Naive B cell (primary cell): ENCODE data around the gene TCAIM. TPM values are rescaled to one million over a fixed set of nuclear protein-coding genes. Genes with fewer than 3 reads are reported as not detected.

Experiments used
- ATAC-seq, 2 donors: fragments of 150-1000 bp; cut with Tn5 transposase; 2 replicates each; pipeline ENCODE4 v1.10.0; 2021; ENCODE audit warnings: low read depth in 2 of 2, mild to moderate bottlenecking in 2 of 2, moderate library complexity in 2 of 2
- DNase-seq: peaks from one replicate; pipeline ENCODE4 v3.0.0; 2022
- H3K27ac Mint-ChIP-seq, 6 donors: one replicate each; pipeline ENCODE4 v1.8.0; 2020 to 2022; ENCODE audit warnings: mild to moderate bottlenecking in 6 of 6, mixed read lengths in 6 of 6, moderate library complexity in 5 of 6, inconsistent platforms in 2 of 6
- H3K27me3 Mint-ChIP-seq, 3 donors: one replicate each; pipeline ENCODE4 v1.8.0; 2021 to 2022; ENCODE audit warnings: mixed read lengths in 3 of 3, mild to moderate bottlenecking in 1 of 3
- H3K36me3 Mint-ChIP-seq, 2 donors: one replicate each; pipeline ENCODE4 v1.8.0; 2020 to 2022; ENCODE audit warnings: mixed read lengths in 2 of 2, inconsistent platforms in 1 of 2, mild to moderate bottlenecking in 1 of 2
- H3K4me1 Mint-ChIP-seq, 3 donors: one replicate each; pipeline ENCODE4 v1.8.0; 2020 to 2022; ENCODE audit warnings: mixed read lengths in 3 of 3, inconsistent platforms in 1 of 3, mild to moderate bottlenecking in 1 of 3, moderate library complexity in 1 of 3
- H3K4me3 Mint-ChIP-seq, 8 donors: one replicate each; pipeline ENCODE4 v1.8.0; 2020 to 2022; ENCODE audit warnings: mild to moderate bottlenecking in 8 of 8, mixed read lengths in 8 of 8, moderate library complexity in 8 of 8, inconsistent platforms in 2 of 8
- H3K9me3 Mint-ChIP-seq, 7 donors: one replicate each; pipeline ENCODE4 v1.8.0; 2020 to 2022; ENCODE audit warnings: mixed read lengths in 7 of 7, mild to moderate bottlenecking in 5 of 7, inconsistent platforms in 2 of 7, moderate library complexity in 1 of 7
- polyA plus RNA-seq, 6 donors: library from polyadenylated mRNA; unstranded; fragments of 300-500 nt; fragmentation: Illumina TruSeq; gene quantifications; one replicate each; pipeline ENCODE4 v1.2.3, GENCODE V29; 2021; ENCODE audit warnings: low read depth in 6 of 6

Gene TCAIM
- polyA plus RNA-seq, 6 donors from 2014 or later, result 5.5 to 14.1 (median 11.3) TPM

- DNase-seq, result no peak
- ATAC-seq, result no peak
- Mint-ChIP-seq H3K36me3 (no peaks in the 10 kb centered on the region), H3K4me1 (no peaks in the 10 kb centered on the region), H3K9me3 (no peaks in the 10 kb centered on the region), H3K27me3 (peaks cover 0 to 16% (median 8%) of the 10 kb centered on the region in 3 donors), H3K4me3 (no peak overlapping the region), H3K27ac (peak overlapping the region in 1 of 6 donors; percentile 15)
Observed at GRCh38 chr3:44427683-44428082, 89.1 kb downstream of the TCAIM start.

DNA sequence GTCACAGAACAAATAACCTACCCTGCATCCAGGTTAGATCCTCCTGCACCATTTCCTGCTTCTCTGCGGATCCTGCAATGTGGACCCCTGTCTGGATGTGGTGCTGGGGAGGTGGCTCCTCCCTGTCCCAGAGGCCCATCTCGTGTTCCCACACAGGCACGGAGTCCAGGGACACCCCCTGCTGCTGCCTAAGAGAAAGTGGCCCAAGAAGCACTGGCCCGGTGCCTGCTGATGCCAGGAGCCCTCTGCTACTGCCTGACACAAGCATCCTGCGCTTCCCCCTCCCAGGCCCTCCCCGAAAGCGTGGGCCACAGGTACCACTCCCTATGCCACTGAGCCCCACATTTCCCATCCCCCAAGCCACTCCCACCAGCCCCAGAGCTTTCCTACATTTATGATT, 90.3 kb downstream of the TCAIM start:
- no peaks in the 10 kb centered on the region for H3K4me1 Mint-ChIP-seq

GRCh38 chr3:44429459-44429858, 90.9 kb downstream of the TCAIM start:
- Mint-ChIP-seq H3K27me3 (peaks cover 0 to 6% (median 3%) of the 10 kb centered on the region in 3 donors), H3K4me3 (no peak overlapping the region), H3K9me3 (no peaks in the 10 kb centered on the region), H3K27ac (no peak overlapping the region), H3K36me3 (no peaks in the 10 kb centered on the region), H3K4me1 (no peaks in the 10 kb centered on the region)
- no peak for DNase-seq
- ATAC-seq, result no peak

More for the DNA sequence above, 90.3 kb downstream of the TCAIM start:
- Mint-ChIP-seq H3K36me3 (no peaks in the 10 kb centered on the region), H3K9me3 (no peaks in the 10 kb centered on the region), H3K4me3 (no peak overlapping the region), H3K27ac (no peak overlapping the region), H3K27me3 (peaks cover 0 to 12% (median 8%) of the 10 kb centered on the region in 3 donors)
- DNase-seq, result no peak
- ATAC-seq, result no peak

DNA sequence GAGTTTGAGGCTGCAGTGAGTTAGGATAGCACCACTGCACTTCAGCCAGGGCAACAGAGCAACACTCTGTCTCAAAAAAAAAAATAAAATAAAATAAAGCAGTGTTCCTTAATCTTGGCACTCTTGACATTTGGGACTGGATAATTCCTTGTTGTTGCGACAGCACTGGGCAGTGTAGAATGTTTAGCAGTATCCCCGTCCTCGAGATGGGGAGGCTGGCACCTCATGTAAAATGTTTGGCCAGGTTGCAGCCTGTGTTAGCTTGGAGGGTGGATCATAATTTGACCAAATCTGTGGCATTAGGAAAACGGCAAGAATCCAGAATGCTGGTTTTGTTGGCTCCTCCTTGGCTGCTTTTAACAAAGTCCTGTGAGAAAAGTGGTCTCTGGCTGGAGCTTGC, 91.9 kb downstream of the TCAIM start:
- H3K27me3 Mint-ChIP-seq, result no peaks in the 10 kb centered on the region
- H3K4me3 Mint-ChIP-seq, result no peak overlapping the region
- H3K4me1 Mint-ChIP-seq, result no peaks in the 10 kb centered on the region
- ATAC-seq (no peak), DNase-seq (no peak)
- H3K36me3 Mint-ChIP-seq, result no peaks in the 10 kb centered on the region
- H3K27ac Mint-ChIP-seq, result no peak overlapping the region
- H3K9me3 Mint-ChIP-seq, result no peaks in the 10 kb centered on the region

- no peak overlapping the region for H3K4me3 Mint-ChIP-seq
- H3K27me3 Mint-ChIP-seq, result no peaks in the 10 kb centered on the region
- peak overlapping the region in 1 of 6 donors; percentile 16 for H3K27ac Mint-ChIP-seq
- peaks cover 8 to 11% (median 9%) of the 10 kb centered on the region in 3 donors for H3K4me1 Mint-ChIP-seq
- no peaks in the 10 kb centered on the region for H3K9me3 Mint-ChIP-seq
- no peak for DNase-seq
- ATAC-seq, result no peak
- no peaks in the 10 kb centered on the region for H3K36me3 Mint-ChIP-seq
Observed at GRCh38 chr3:44434834-44435510, 96.4 kb downstream of the TCAIM start.

GRCh38 chr3:44436181-44436580, 97.6 kb downstream of the TCAIM start:
- no peak for ATAC-seq
- Mint-ChIP-seq H3K4me1 (peaks cover 13 to 23% (median 18%) of the 10 kb centered on the region in 3 donors), H3K27me3 (no peaks in the 10 kb centered on the region), H3K9me3 (no peaks in the 10 kb centered on the region), H3K36me3 (no peaks in the 10 kb centered on the region), H3K4me3 (no peak overlapping the region), H3K27ac (peak overlapping the region in 1 of 6 donors; percentile 21)
- DNase-seq, result no peak

- DNase-seq, result no peak
- no peak overlapping the region for H3K4me3 Mint-ChIP-seq
- no peaks in the 10 kb centered on the region for H3K36me3 Mint-ChIP-seq
- peak overlapping the region in 2 of 6 donors; percentile 31 to 58 for H3K27ac Mint-ChIP-seq
- no peaks in the 10 kb centered on the region for H3K9me3 Mint-ChIP-seq
- ATAC-seq, result no peak
- H3K27me3 Mint-ChIP-seq, result no peaks in the 10 kb centered on the region
- H3K4me1 Mint-ChIP-seq, result peaks cover 13 to 27% (median 19%) of the 10 kb centered on the region in 3 donors
Observed at GRCh38 chr3:44437800-44438199, 99.2 kb downstream of the TCAIM start.

- H3K4me3 Mint-ChIP-seq, result peak overlapping the region; percentile 31 to 84 (median 72)
- peaks cover 4 to 5% of the 10 kb centered on the region in 2 donors for H3K36me3 Mint-ChIP-seq
- peak; percentile 89 to 91 for ATAC-seq
- H3K9me3 Mint-ChIP-seq, result no peaks in the 10 kb centered on the region
- peak overlapping the region; percentile 84 to 98 (median 92) for H3K27ac Mint-ChIP-seq
- peaks cover 13 to 27% (median 22%) of the 10 kb centered on the region in 3 donors for H3K4me1 Mint-ChIP-seq
- peak; percentile 76 for DNase-seq
- H3K27me3 Mint-ChIP-seq, result no peaks in the 10 kb centered on the region
Observed at GRCh38 chr3:44439499-44440295, 101.1 kb downstream of the TCAIM start.

GRCh38 chr3:44442596-44443309, 104.2 kb downstream of the TCAIM start:
- Mint-ChIP-seq H3K9me3 (peaks cover 0 to 8% (median 0%) of the 10 kb centered on the region in 7 donors), H3K27me3 (no peaks in the 10 kb centered on the region), H3K36me3 (peaks cover 19 to 29% of the 10 kb centered on the region in 2 donors), H3K4me1 (peaks cover 13 to 27% (median 22%) of the 10 kb centered on the region in 3 donors), H3K27ac (peak overlapping the region in 5 of 6 donors; percentile 35 to 59 (median 47)), H3K4me3 (no peak overlapping the region)
- no peak for DNase-seq
- no peak for ATAC-seq

- Mint-ChIP-seq H3K4me3 (no peak overlapping the region), H3K4me1 (peaks cover 10 to 21% (median 18%) of the 10 kb centered on the region in 3 donors), H3K27ac (peak overlapping the region in 2 of 6 donors; percentile 87 to 93), H3K36me3 (peaks cover 36 to 45% of the 10 kb centered on the region in 2 donors), H3K9me3 (peaks cover 0 to 14% (median 0%) of the 10 kb centered on the region in 7 donors), H3K27me3 (no peaks in the 10 kb centered on the region)
- ATAC-seq, result no peak
- DNase-seq, result no peak
Observed at GRCh38 chr3:44444437-44444836, 105.9 kb downstream of the TCAIM start.

- Mint-ChIP-seq H3K27ac (peak overlapping the region in 3 of 6 donors; percentile 1 to 41 (median 3)), H3K27me3 (no peaks in the 10 kb centered on the region), H3K4me3 (no peak overlapping the region), H3K9me3 (peaks cover 0 to 14% (median 0%) of the 10 kb centered on the region in 7 donors), H3K4me1 (peaks cover 6 to 15% (median 12%) of the 10 kb centered on the region in 3 donors), H3K36me3 (peaks cover 38 to 52% of the 10 kb centered on the region in 2 donors)
- ATAC-seq, result no peak
- DNase-seq, result no peak
Observed at GRCh38 chr3:44444896-44445691, 106.5 kb downstream of the TCAIM start.

- no peaks in the 10 kb centered on the region for H3K27me3 Mint-ChIP-seq
- peaks cover 0 to 14% (median 0%) of the 10 kb centered on the region in 7 donors for H3K9me3 Mint-ChIP-seq
- peaks cover 4 to 8% (median 5%) of the 10 kb centered on the region in 3 donors for H3K4me1 Mint-ChIP-seq
- ATAC-seq (no peak), DNase-seq (no peak)
- H3K4me3 Mint-ChIP-seq, result no peak overlapping the region
- H3K36me3 Mint-ChIP-seq, result peaks cover 38 to 59% of the 10 kb centered on the region in 2 donors
- H3K27ac Mint-ChIP-seq, result no peak overlapping the region
Observed at GRCh38 chr3:44445786-44446185, 107.2 kb downstream of the TCAIM start.
